Stimulated activated CD4-positive, alpha-beta T cell treated with anti-CD3 and anti-CD28 coated beads, TNF-alpha, amount 100 ng/mL, for 48 hours (primary cell): ENCODE data around the gene MKLN1.
"Not testable (repeated sequence)": the region's sequence is repeated elsewhere in the genome, so short reads cannot be mapped to it uniquely, and the experiment has no call there.

ENCODE experiments used
- DNase-seq, 3 donors: peaks; one replicate each; pipeline ENCODE4 v3.0.0-alpha.2; 2020; ENCODE audit warnings: low read depth in 3 of 3

MKLN1 gene

DNA sequence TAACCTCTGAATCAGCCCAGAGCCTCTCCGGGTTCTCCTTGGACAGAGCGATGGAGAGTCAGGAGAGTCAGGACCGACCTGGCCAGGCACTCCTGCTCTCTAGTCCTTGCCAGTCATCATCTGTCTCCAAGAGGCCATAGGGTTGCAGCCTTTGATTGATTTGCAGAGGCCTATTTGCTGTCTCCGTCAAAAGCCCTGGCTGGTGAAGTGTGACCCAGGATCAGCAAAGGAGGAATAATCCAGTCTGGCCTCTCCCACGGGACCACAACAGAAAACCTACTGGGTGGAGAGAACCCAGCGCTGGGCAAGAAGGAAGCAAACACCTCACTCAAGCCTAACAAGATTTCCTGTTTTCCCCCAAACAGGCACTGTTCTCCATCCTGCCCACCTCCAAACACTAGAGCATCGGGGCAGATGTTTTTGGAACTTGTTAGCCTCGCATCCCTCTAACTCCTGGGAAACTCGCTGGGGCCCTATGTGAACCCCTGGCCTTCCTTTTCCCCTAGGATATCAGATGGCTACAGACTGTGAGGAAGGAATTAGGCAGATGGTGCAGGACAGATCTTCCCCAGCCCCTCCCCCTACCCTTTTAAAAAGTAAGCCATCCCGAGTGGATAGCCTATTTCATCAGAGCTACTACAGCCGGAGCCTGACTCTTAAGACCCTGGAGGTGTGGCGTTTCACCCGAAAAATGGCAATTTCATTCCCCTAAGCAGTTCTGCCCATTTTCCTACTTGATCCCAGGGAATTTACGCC lies 174.4 kb downstream of the MKLN1 start:
- DNase-seq: no peak

GRCh38 chr7:131502810-131503508 lies 175.3 kb downstream of the MKLN1 start:
- no peak for DNase-seq

DNA sequence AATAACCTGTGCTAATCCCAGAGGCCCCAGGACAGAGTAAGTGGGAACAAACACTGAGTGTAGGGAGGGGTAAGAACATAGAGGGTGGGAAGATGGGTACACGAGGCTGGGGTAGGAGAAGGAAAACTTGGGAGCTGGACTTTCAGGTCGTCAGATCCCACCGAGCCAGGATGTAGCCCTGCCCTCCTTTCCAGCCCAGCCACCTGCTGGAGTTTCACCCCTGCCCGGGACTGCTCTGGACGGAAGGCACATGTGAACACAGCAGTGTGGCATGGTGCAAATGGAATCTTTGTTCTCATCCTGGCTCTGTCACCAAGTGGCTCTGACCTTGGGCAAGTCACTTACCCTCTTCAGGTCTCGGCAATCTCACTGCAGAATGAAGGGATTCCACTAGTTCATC lies 176.0 kb downstream of the MKLN1 start:
- DNase-seq: no peak

DNA sequence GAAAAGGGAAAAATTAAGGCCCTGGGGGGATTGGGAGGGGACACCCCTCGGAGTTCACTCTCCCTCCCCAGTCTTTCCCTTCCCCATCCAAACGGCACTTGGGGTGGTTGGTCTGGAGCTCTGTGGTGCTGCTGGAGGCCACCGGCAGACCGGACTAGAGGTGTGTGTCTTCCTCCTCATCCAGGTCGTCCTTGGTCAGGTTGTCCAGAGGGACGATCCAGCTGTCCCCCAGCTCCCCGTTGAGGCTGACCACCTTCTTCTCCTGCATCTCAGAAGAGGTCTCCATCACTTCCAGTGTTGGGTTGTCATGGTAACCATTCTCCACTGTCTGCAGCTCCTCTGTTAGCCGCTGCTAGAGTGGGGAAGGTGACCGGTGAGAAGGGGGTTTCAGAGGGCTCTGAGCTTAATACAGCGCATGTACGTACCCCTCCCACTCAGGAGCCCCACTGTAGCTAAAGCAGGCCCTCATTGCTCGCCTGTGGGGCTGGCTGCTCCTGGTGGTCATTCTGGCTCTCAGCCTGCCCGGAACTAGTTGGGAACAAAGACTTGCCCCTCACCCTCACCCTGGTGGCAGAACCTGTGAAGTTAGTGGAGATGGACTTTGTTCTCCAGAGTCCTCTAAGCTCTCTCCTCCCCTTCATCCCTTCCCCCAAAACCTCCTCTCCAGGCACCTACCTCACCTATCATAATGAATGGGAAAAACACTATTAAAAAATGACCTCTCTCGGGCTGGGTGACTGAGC lies 176.7 kb downstream of the MKLN1 start:
- DNase-seq: no peak

DNA sequence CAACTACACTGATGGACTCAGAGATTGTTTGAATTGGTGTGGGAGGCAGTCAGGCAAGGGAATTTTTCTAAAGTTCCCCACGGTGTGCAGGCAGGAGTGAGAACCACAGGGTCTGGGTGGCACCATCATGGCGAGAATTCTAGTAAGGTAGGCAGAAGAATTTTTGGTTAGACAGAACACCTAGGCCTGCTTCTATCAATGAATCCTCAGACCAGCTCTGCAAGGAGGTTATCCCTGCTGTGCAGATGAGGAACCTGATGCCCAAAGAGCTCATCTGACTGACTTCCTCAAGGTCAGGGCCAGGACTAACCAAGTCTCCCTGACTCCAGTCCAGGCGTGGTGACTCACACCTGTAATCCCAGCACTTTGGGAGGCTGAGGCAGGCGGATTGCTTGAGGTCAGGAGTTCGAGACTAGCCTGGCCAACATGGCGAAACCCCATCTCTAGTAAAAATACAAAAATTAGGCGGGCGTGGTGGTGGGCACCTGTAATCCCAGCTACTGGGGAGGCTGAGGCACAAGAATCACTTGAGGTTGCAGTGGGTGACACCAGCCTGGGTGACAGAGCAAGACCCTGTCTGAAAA lies 177.5 kb downstream of the MKLN1 start:
- not testable (repeated sequence) for DNase-seq

GRCh38 chr7:131505636-131506557 lies 178.2 kb downstream of the MKLN1 start:
- DNase-seq: no peak

DNA sequence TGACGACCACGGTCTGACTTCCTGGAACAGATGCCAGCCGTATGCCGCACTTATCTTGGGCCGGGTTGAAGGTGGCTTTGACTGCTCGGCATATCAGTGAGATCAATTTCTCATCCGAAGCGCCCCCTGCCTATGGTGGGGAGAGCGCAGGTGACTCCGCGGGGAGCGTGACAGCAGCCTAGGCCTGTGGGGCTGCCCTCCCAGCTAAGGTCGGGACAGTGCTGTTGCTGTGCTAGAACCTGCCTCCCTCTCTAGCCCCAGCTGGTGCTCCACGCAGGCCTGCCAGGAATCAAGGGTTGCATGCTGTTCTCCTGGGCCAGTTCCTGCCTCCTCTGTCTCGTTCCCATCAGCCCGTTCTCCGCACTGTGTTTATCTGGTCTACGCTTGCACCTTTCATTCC lies 178.9 kb downstream of the MKLN1 start:
- no peak for DNase-seq

- DNase-seq: peak; percentile 64 to 71 (median 67)
Measured at GRCh38 chr7:131507592-131508331, 180.1 kb downstream of the MKLN1 start.

DNA sequence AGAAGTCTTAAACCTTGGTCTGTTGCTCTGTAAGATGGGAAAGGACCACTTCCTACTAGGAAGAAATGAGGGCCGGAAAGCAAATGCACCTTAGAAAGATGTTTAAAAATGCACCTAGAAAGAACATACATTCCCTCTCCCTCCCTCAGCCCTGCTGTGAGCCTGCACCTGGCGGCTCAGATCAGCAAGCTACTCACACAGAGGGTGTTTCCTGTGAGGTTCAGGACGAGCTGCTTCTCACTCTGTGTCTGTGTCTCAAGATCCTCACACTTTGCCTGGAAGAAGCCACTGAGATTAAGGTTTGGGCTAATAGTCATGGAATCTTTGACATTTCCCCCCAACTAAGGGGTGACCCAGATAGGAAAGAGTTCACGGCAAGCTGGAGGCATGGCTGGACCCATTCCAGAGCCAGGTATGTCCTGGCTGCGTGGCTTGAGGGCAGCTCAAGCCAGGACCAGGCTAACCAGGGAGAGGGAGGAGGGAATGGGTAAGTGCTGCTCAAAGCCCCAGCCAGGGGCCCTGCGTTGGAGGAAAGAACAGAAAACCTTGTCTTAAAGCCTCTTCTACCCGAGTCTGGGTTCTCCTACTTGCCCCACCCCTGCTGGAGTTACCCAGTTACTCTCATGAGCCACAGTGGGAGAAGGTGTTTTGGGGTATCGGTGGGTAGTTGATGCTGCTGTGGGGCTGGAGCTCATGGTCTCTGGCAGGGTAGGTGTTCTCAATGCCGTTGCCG lies 181.2 kb downstream of the MKLN1 start:
- DNase-seq: no peak

DNA sequence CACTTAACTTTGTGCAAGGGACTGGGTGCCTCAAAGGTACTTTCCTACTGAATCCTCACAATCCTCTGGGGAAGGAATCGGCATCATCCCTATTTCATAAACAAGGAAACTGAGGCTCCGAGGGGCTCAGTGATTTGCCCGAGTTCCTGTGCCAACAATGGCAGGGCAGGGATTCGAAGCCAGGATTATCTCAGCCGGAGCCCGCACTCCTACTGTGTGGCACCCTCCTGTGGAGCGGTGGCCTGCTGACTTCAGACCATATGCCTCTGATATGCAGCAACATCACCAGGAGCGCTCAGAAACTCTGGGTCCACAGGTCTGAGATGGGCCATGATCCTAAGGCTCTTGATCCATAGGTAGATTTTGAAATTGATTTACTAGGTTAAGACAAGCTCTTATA lies 182.1 kb downstream of the MKLN1 start:
- no peak for DNase-seq

DNA sequence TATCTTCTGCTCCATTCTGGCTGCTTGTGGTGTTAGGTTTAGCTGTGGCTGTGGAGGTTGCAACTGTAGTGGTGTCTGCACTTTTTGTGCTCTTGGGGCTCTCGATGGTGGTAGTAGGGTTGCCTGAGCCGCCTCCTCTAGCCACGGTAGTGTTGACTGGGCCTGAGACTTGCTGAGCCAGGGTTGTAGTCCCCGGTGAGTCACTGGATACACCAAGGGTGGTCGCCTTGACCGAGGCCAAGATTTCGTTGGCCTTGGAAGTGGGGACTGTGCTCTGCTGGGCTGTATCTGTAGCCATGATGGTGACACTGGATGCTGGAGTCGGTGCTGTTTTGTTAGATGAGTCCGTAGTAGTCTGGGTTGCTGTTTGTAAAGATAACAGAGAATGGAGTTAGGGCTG lies 183.4 kb downstream of the MKLN1 start:
- DNase-seq: no peak

DNA sequence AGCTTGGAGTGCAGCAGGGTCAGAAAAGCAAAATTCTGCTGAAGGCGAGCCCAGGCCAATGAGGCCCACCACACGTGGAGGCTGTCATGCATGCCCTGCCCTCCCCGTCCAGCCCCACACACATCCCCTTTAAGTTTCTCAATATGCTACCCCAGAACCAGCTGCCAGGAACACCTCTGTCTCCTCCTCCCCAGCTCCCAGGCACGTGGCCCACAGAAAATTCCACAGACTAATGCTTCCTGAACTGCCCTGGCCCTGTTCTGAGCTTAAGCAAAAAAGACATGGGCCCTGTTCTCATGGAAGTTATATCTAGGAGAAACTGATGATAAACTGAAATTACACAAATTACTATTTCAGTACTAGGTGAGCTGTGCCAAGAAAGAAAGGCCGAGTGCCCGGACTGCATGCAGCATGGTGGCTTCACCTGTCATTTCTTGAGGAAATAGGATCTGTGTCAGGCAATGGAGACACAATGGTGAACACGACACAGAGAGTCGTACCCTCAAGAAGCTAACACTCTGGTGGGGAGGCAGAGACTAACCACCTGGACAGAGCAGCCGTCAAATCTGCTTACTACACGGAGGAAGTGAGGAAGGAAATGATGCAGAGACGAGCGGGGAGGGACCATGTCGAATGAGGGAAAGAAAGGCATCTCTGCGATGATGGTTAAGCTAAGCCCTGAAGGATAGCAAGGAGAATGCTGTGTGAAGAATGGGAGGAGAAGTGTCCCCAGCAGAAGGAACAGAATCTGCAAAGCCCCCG lies 184.3 kb downstream of the MKLN1 start:
- no peak for DNase-seq

DNA sequence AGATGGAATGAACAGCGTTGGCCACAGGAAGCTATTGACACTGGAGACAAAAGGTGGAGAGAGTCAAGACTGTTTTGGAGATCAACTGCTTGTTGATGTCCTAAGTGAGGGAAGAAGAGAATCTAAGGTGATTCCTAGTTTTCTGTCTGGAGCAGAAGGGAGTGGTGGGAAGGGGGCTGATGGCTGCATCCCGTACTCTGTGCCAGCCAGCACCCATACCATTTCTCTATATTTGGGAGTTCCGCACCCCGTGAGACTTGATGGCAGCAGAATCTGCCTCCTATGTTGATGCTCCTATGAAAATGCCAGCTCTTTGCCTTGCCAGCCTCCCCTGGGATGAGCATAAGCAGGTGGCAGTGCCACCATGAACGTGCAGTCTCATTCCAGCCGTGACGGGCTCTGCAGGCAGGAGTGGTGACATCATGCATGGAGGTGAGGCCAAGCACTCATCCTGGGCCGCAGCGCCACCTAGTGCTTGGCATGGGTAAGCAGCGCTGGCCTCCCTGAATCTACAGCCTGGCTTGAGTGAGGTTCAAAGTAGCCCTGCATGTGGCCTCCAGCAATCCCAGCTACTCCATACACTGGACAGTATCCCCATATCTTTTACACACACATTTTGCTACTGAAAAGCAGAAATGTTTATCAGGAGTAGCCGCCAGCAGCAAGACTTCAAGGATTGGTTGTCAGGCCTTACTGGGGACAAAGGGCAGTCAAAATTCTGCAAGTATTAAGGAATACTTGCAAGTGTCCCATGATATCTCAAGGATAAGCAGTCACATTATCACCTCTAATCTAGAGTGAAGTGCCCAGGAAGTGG lies 185.8 kb downstream of the MKLN1 start:
- peak; percentile 61 to 84 (median 73) for DNase-seq

GRCh38 chr7:131515471-131515870 lies 187.8 kb downstream of the MKLN1 start:
- not testable (repeated sequence) for DNase-seq

- no peak for DNase-seq
Measured at GRCh38 chr7:131517218-131517923, 189.7 kb downstream of the MKLN1 start.

GRCh38 chr7:131518626-131519025 lies 190.9 kb downstream of the MKLN1 start:
- DNase-seq: no peak

GRCh38 chr7:131521651-131522163 lies 194.0 kb downstream of the MKLN1 start:
- no peak for DNase-seq
